Stimulated activated naive CD8-positive, alpha-beta T cell treated with anti-CD3 and anti-CD28 coated beads, Interleukin-15, Interleukin-2, amounts not matched to agents 100 U/mL and 50 U/mL, for 24 hours (primary cell): ENCODE measurements around the gene ATG10.

Source experiments
- ATAC-seq: fragments of 150-1000 bp; cut with Tn5 transposase; one replicate; pipeline ENCODE4 v1.10.0; 2021
- DNase-seq: peaks from one replicate; pipeline ENCODE4 v3.0.0; 2021

ATG10 gene

GRCh38 chr5:82276800-82277612, 305.2 kb downstream of the ATG10 start:
- no peak for DNase-seq

GRCh38 chr5:82277613-82277986, 305.8 kb downstream of the ATG10 start:
- DNase-seq (no peak), ATAC-seq (no peak)

More at GRCh38 chr5:82276800-82277612, 305.2 kb downstream of the ATG10 start:
- no peak for ATAC-seq

GRCh38 chr5:82277987-82278710, 306.3 kb downstream of the ATG10 start, which contains the start of gene RPS23:
TSS of gene RPS23 (minus strand) at chr5:82278354. CDS start at chr5:82278323, 31 bp downstream.
- DNase-seq (peak; percentile 88), ATAC-seq (peak; percentile 91)

GRCh38 chr5:82278711-82279370, 307.0 kb downstream of the ATG10 start:
- ATAC-seq (no peak), DNase-seq (no peak)

- DNase-seq, result no peak
- ATAC-seq, result no peak
These were observed 312.1 kb downstream of the ATG10 start for GRCh38 chr5:82283893-82284292.

- DNase-seq (no peak), ATAC-seq (no peak)
These were observed 313.4 kb downstream of the ATG10 start for GRCh38 chr5:82285206-82285605.

- ATAC-seq (no peak), DNase-seq (no peak)
These were observed 315.8 kb downstream of the ATG10 start for GRCh38 chr5:82287625-82288024.

GRCh38 chr5:82290005-82290404, 318.2 kb downstream of the ATG10 start:
- no peak for ATAC-seq
- DNase-seq, result no peak

- DNase-seq (no peak), ATAC-seq (no peak)
These were observed 319.1 kb downstream of the ATG10 start for GRCh38 chr5:82290908-82291307.

GRCh38 chr5:82291420-82291819, 319.6 kb downstream of the ATG10 start:
- DNase-seq (no peak), ATAC-seq (no peak)

- no peak for ATAC-seq
- DNase-seq, result no peak
These were observed 323.3 kb downstream of the ATG10 start for GRCh38 chr5:82295144-82295543.

GRCh38 chr5:82295959-82296531, 324.2 kb downstream of the ATG10 start:
- ATAC-seq, result no peak
- DNase-seq, result no peak

- DNase-seq (no peak), ATAC-seq (no peak)
These were observed 325.1 kb downstream of the ATG10 start for GRCh38 chr5:82296929-82297328.

GRCh38 chr5:82297711-82298110, 325.9 kb downstream of the ATG10 start:
- DNase-seq, result no peak
- ATAC-seq, result no peak

- ATAC-seq, result no peak
- no peak for DNase-seq
These were observed 326.8 kb downstream of the ATG10 start for GRCh38 chr5:82298668-82299067.

GRCh38 chr5:82301190-82301589, 329.4 kb downstream of the ATG10 start:
- ATAC-seq (no peak), DNase-seq (no peak)
